Fibroblast of villous mesenchyme (primary cell): ENCODE results near the gene RNLS. TPM values are rescaled to one million over a fixed set of nuclear protein-coding genes. Genes with fewer than 3 reads are reported as not detected.

Experiments
- DNase-seq: peaks from one replicate; pipeline ENCODE4 v3.0.0-alpha.2; 2010; ENCODE audit warnings: low read depth
- H3K4me3 ChIP-seq: 2 replicates; pipeline ENCODE4 v1.5.1; 2011; ENCODE audit warnings: low read depth, mild to moderate bottlenecking, low read length
- CTCF ChIP-seq: IDR thresholded peaks from 2 replicates; pipeline ENCODE4 v1.5.1; 2012; ENCODE audit warnings: low read depth, mild to moderate bottlenecking, low read length; ENCODE audit not compliant: insufficient read depth
- total RNA-seq: library from RNA; depleted of rRNA; stranded (reverse); fragments of >200 nt; gene quantifications from 2 replicates; pipeline ENCODE4 v1.2.3, GENCODE V29; 2012

Gene RNLS
- total RNA-seq, 1 donor: 14.2 TPM

GRCh38 chr10:88536437-88536836 lies 46.7 kb downstream of the RNLS start:
- TF ChIP-seq CTCF: no peak
- H3K4me3 ChIP-seq: no peak overlapping the region
- no peak for DNase-seq

- TF ChIP-seq CTCF: no peak
- no peak for DNase-seq
- H3K4me3 ChIP-seq: no peak overlapping the region
Observed at GRCh38 chr10:88534072-88534665, 48.9 kb downstream of the RNLS start.

- H3K4me3 ChIP-seq: no peak overlapping the region
- no peak for DNase-seq
- TF ChIP-seq CTCF: no peak
Observed at GRCh38 chr10:88531392-88532052, 51.6 kb downstream of the RNLS start.

DNA sequence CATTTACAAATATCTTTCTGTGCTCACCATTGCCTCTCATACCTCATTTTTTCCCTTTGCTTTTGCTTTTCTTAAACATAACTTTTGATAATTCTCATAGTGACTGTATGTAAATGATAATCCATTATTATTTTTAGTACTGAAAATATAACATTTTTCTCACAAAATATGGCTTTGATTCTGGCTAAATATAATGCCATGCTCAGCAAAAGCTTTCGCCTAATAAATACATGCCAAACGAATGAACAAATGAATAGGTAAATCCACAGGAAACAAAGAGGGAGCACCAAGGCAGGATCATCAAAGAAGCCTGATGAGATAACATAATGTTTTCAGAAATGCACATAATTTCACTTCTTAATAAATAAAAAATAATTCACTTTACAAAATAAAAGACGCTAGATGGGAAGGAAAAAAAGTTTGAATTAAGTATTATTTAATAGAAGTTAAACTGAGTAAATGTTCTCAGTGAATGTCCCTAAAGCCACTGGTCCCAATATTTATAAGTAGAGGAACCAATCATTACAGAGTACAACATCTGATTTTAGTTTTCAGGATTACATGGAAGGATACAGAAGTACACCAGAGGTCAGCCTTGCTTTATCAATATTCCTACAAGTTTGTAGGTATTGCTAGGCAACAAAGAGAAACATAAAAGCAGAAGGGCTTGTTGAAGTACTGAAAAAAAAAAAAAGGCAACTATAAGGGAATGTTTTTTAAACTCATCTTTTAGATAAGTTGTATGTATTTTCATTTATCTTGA lies 52.3 kb downstream of the RNLS start:
- no peak for DNase-seq
- TF ChIP-seq CTCF: no peak
- H3K4me3 ChIP-seq: no peak overlapping the region

DNA sequence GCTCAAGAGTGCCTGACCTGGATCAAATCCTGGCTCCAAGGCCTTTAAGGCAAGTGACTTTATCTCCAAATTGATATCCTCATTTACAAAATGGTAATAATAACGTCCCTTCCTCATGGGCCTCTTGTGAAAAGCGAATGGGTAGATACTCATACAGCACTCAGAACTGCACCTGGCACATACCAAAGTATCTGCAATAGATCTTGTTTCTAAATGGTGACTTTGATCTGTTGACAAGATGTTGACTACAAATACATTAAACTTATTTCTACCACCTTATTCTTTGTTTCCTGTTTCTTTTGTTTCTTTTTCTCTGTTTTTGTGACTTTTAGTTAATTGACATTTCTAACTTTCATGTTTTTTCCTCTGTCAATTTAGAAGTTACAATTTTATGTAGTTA lies 53.0 kb downstream of the RNLS start:
- no peak for DNase-seq
- no peak for TF ChIP-seq CTCF
- H3K4me3 ChIP-seq: no peak overlapping the region

DNA sequence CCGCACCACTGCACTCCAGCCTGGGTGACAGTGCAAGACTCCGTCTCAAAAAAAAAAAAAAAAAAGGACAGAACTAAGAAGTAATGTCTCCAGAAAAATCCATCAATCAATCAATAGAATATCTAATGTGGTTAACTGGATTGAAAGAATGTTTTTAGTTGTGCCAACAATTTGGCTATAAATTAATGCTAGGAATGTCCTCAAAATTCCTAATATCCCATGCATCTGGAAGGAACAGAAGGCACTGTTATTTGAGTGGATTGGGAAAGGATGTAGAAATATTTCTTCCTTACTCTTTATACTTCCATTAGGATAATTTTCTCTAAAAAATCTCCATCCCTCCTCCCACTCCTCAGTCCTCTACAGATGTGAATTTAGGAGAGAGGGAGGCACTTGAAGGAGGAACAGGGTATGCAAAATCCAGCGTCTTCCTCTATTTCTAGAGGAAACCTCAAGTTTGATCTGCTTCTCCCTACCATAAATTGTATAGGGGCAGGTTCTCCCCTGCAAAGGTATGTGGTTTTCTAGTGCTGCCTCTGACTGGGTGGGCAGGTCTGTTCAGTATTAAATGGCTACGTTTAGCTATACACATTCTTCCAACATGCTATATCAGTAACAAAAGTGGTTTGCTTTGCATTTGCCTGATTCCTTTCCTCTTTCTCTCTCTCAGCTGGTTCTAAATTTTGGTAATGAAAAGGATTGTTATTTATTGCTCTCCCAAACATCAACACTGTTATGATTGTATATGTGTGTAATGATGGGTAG lies 54.1 kb downstream of the RNLS start:
- no peak for TF ChIP-seq CTCF
- DNase-seq: no peak
- no peak overlapping the region for H3K4me3 ChIP-seq
